MM.1S (cell line): ENCODE data around the gene LDLRAD3.

Experiments used
- DNase-seq: peaks from one replicate; pipeline ENCODE4 v3.0.0-alpha.2; 2015
- H2AFZ ChIP-seq: fragments of 300-600 bp; sonication (generic); 2 replicates; pipeline ENCODE4 v1.6.0; 2016; ENCODE audit warnings: antibody characterized with exemption, low read length
- H3F3A ChIP-seq: fragments of 300-600 bp; sonication (generic); 2 replicates; pipeline ENCODE4 v1.6.1; 2016; ENCODE audit warnings: mild to moderate bottlenecking, antibody characterized with exemption, low read length, moderate library complexity, mixed read lengths; ENCODE audit not compliant: insufficient read depth
- H3K27ac ChIP-seq: fragments of 300-600 bp; sonication (generic); 2 replicates; pipeline ENCODE4 v1.5.1; 2016; ENCODE audit warnings: mild to moderate bottlenecking, low read length
- H3K27me3 ChIP-seq: fragments of 300-600 bp; sonication (generic); replicated peaks from 2 replicates; pipeline ENCODE4 v1.6.0; 2016; ENCODE audit warnings: low read length; ENCODE audit not compliant: insufficient read depth
- H3K36me3 ChIP-seq: fragments of 300-600 bp; sonication (generic); replicated peaks from 2 replicates; pipeline ENCODE4 v1.6.1; 2016; ENCODE audit warnings: mild to moderate bottlenecking, low read length, mixed read lengths; ENCODE audit not compliant: insufficient read depth
- H3K4me1 ChIP-seq: fragments of 300-600 bp; sonication (generic); 2 replicates; pipeline ENCODE4 v1.6.1; 2016; ENCODE audit warnings: low read length, mixed read lengths
- H3K4me2 ChIP-seq: fragments of 300-600 bp; sonication (generic); 2 replicates; pipeline ENCODE4 v1.6.0; 2016; ENCODE audit warnings: low read depth, low read length
- H3K4me3 ChIP-seq: fragments of 300-600 bp; sonication (generic); 2 replicates; pipeline ENCODE4 v1.5.1; 2016; ENCODE audit warnings: low read length, mixed read lengths
- H3K79me2 ChIP-seq: fragments of 300-600 bp; sonication (generic); 2 replicates; pipeline ENCODE4 v1.6.1; 2016; ENCODE audit warnings: mixed run types, low read length, mixed read lengths
- H3K9ac ChIP-seq: fragments of 300-600 bp; sonication (generic); 2 replicates; pipeline ENCODE4 v1.6.1; 2016; ENCODE audit warnings: low read length, mixed read lengths
- H3K9me2 ChIP-seq: fragments of 300-600 bp; sonication (generic); replicated peaks from 2 replicates; pipeline ENCODE4 v1.6.1; 2016; ENCODE audit warnings: mild to moderate bottlenecking, low read length, mixed read lengths; ENCODE audit not compliant: insufficient read depth
- H3K9me3 ChIP-seq: fragments of 300-600 bp; sonication (generic); replicated peaks from 2 replicates; pipeline ENCODE4 v1.6.1; 2016; ENCODE audit warnings: mild to moderate bottlenecking, low read length, mixed read lengths; ENCODE audit not compliant: insufficient read depth
- H4K20me1 ChIP-seq: fragments of 300-600 bp; sonication (generic); 2 replicates; pipeline ENCODE4 v1.6.1; 2016; ENCODE audit warnings: mild to moderate bottlenecking, low read length, moderate library complexity, mixed read lengths; ENCODE audit not compliant: insufficient read depth
- EZH2 ChIP-seq: fragments of 300-600 bp; sonication (generic); optimal IDR thresholded peaks from 2 replicates; pipeline ENCODE3; 2017; ENCODE audit warnings: low read depth, mild to moderate bottlenecking, antibody characterized with exemption, low read length, mixed read lengths
- EZH2phosphoT487 ChIP-seq: fragments of 300-600 bp; sonication (generic); IDR thresholded peaks from 2 replicates; pipeline ENCODE4 v1.6.1; 2018; ENCODE audit warnings: antibody characterized with exemption, low read length
- TF ChIP-seq, protein P1 (sequence below): fragments of 300-600 bp; sonication (generic); IDR thresholded peaks from 2 replicates; pipeline ENCODE4 v1.5.1; 2016; ENCODE audit warnings: antibody characterized with exemption, low read length, mixed read lengths

Gene LDLRAD3

DNA sequence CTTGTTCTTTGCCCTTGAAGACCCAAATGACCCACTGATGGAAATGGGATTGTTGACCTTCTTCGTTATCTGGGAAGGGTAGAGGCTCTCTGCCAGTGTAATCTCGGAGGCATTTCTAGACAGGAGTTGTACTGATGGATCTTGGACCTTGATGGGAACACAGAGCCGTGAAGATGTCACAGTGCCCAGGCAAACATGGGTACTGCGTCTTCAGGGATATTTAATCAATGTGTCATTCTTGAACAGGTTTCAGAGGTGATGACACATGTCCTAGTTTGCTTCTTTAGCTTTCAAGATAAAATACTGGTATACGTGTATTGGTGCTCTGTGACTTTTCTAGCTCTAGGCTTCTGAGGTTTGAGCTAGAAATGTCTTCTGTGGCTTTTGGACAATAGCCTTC is 6.2 kb downstream of the LDLRAD3 start:
- no peak for DNase-seq
- Histone ChIP-seq H3K27ac (no peak overlapping the region), H3K9me2 (no peaks in the 10 kb centered on the region), H3K4me2 (no peak overlapping the region), H3K79me2 (no peaks in the 10 kb centered on the region), H3F3A (no peaks in the 10 kb centered on the region), H3K4me3 (no peak overlapping the region), H3K36me3 (no peaks in the 10 kb centered on the region), H2AFZ (no peak overlapping the region), H4K20me1 (no peaks in the 10 kb centered on the region), H3K9me3 (no peaks in the 10 kb centered on the region), H3K9ac (no peak overlapping the region), H3K4me1 (no peaks in the 10 kb centered on the region), H3K27me3 (no peaks in the 10 kb centered on the region; the same call in 1 of the 2 replicates)
- no peak for TF ChIP-seq EZH2
- no peak for TF ChIP-seq EZH2phosphoT487
- TF ChIP-seq, protein P1, sequence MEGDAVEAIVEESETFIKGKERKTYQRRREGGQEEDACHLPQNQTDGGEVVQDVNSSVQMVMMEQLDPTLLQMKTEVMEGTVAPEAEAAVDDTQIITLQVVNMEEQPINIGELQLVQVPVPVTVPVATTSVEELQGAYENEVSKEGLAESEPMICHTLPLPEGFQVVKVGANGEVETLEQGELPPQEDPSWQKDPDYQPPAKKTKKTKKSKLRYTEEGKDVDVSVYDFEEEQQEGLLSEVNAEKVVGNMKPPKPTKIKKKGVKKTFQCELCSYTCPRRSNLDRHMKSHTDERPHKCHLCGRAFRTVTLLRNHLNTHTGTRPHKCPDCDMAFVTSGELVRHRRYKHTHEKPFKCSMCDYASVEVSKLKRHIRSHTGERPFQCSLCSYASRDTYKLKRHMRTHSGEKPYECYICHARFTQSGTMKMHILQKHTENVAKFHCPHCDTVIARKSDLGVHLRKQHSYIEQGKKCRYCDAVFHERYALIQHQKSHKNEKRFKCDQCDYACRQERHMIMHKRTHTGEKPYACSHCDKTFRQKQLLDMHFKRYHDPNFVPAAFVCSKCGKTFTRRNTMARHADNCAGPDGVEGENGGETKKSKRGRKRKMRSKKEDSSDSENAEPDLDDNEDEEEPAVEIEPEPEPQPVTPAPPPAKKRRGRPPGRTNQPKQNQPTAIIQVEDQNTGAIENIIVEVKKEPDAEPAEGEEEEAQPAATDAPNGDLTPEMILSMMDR: no peak

DNA sequence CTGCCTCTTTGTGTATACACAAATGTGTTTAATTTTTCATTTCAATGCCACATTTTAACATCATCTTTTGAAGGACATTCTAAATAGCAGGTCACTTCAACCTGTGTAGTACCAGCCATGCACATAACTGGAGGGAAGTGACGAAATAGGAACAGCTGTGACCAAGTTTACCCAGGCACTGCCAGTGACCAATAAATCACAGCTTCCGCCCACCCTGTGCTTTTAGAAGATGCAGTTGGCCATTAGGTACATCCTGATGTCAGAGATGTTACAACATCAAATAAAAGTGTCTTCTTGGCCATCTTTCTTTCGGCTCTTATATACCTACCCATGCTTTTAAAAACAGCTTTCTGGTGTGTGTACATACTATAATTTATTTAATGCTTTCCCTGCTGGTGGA is 7.8 kb downstream of the LDLRAD3 start:
- Histone ChIP-seq H3K9me3 (no peaks in the 10 kb centered on the region), H3K4me3 (no peak overlapping the region), H3K79me2 (no peaks in the 10 kb centered on the region), H3K4me2 (no peak overlapping the region), H3K27ac (no peak overlapping the region), H2AFZ (no peak overlapping the region), H3F3A (no peaks in the 10 kb centered on the region), H3K27me3 (no peaks in the 10 kb centered on the region), H3K36me3 (no peaks in the 10 kb centered on the region), H3K9ac (no peak overlapping the region), H3K4me1 (no peaks in the 10 kb centered on the region), H3K9me2 (no peaks in the 10 kb centered on the region), H4K20me1 (no peaks in the 10 kb centered on the region)
- TF ChIP-seq EZH2 (no peak), EZH2phosphoT487 (no peak)
- TF ChIP-seq, protein P1: no peak
- no peak for DNase-seq

DNA sequence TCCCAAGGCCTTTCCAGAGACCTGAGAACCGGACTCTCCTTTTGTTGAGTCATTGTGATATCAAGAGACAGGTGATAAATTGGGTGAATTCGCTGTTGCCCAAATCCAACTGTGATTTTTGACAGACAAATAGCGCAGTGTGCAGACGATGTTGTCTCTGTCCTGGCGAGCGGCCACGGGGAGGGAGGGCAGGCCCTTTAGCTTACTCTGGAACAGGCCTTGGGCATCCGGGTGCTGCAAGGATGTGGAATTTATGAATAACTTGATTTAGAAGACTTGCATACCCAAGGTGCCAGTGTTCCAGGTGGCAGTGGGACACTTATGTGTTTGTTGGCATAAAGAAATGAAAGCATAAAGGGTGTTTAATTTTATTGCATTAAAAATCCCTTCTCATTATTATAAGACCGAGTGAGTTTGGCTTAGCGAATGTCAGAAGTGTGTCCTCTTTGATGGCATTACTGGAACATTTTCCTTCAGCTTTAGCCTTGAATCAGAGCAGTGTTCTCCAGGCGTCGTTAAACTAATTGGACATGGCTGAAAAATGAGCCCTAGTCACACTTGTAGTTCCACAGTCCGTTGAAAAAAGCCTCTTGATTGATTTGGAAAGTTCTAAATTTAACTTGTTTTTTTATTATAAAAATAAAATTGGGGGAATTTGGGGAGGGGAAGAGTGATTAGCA is 9.4 kb downstream of the LDLRAD3 start:
- no peaks in the 10 kb centered on the region for H3F3A ChIP-seq
- no peaks in the 10 kb centered on the region for H3K9me3 ChIP-seq
- no peaks in the 10 kb centered on the region for H3K27me3 ChIP-seq
- H3K27ac ChIP-seq: no peak overlapping the region
- no peak overlapping the region for H3K9ac ChIP-seq
- H3K4me3 ChIP-seq: no peak overlapping the region
- no peaks in the 10 kb centered on the region for H4K20me1 ChIP-seq
- no peak overlapping the region for H2AFZ ChIP-seq
- TF ChIP-seq, protein P1: no peak
- no peak for TF ChIP-seq EZH2phosphoT487
- no peaks in the 10 kb centered on the region for H3K9me2 ChIP-seq
- no peak overlapping the region for H3K4me2 ChIP-seq
- DNase-seq: no peak
- no peaks in the 10 kb centered on the region for H3K4me1 ChIP-seq
- H3K79me2 ChIP-seq: no peaks in the 10 kb centered on the region
- H3K36me3 ChIP-seq: no peaks in the 10 kb centered on the region
